Measurements from ENCODE around the gene RNU6-1.

RNU6-1 gene

GRCh38 chr15:67855842-67856241 lies 16.0 kb upstream of the RNU6-1 start:
- no peak for DNase-seq

- no peak for DNase-seq
These were observed 14.5 kb upstream of the RNU6-1 start for GRCh38 chr15:67854358-67854757.

DNA sequence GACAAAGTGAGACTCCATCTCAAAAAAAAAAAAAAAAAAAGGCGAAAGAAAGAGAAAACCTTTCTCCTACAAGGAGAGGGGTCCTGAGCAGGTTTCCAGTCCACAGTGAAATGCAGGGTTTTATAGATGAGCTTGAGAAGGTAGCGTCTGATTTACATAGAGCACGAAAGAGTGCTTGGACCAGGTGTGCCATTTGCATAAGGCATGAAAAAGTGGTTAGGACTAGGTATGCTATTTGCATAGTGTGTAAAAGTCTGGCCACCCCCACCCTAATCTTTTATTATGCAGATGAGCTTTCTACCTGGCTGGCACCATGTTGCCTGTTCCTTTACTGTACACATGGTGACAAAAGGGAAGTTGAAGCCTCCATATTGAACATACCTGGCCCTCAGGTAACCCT lies 13.6 kb upstream of the RNU6-1 start:
- no peak for DNase-seq

DNA sequence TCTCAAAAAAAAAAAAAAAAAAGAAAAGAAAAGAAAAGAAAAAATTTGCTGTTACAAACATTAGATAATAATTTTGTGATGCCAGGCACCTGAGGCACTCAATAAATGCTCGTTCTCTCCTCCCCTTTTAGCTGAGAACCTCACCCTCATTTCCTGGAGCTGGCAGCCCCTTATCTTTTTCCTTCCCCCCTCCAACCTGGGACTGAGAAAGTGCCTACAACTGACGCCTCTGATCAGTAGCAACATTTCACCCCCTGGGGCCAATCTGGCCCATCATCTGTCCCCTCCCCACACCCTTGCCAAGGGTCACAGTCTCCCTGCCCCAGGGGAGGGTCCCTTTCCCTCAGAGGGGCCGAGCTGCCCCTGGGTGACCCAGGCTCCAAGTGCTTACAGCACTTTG lies 12.6 kb upstream of the RNU6-1 start:
- no peak for DNase-seq

DNA sequence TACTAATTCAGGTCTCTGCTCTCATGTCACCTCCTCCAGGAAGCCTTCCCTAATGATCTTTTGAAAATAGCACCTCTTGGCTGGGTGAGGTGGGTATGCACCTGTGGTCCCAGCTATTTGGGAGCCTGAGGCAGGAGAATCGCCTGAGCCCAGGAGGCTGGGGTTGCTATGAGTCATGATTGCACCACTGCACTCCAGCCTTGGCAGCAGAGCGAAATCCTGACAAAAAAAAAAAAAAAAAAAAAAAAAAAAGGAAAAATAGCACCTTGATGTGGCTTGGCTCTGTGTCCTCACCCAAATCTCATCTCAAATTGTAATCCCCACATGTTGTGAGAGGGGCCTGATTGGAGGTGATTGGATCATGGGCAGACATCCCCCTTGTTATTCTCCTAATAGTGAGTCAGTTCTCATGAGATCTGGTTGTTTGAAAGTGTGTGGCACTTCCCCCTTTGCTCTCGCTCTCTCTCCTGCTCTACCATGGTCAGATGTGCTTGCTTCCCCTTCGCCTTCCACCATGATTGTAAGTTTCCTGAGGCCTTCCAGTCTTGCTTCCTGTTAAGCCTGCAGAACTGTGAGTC lies 11.2 kb upstream of the RNU6-1 start:
- no peak for DNase-seq

DNA sequence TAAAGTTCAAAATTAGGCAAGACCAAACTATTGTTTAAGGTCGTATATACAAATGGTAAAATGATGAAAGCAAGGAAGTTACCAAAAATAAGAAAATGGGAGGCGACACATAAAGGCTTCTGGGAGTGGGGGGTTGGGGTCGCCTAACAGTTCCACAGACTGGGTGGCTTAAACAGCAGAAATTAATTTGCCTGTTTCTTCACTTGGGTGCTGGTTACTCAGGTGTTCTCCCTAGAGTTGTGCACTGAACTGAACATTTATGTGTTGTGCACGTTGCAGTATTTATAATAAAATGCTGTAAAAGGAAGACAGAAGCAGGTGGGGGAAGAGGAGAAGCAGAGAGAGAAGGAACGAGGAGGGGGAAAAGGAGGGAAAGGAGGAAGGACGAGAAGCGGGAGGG lies 10.5 kb upstream of the RNU6-1 start:
- DNase-seq = no peak

DNA sequence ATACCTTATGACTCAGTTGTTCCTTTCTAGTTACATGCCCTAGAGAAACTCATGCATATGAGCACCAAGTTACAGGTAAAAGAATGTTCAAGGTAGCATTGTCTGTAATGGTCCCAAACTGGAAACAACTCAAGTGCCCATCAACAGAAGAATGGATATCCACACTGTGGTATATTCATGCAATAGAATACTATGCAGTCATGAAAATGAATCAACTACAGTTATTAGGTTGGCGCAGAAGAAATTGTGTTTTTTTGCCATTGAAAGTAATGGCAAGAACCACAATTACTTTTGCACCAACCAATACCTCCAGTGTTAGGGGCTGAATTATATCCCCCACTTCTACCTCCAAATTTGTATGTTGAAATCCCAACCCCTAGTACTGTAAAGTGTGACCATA lies 9.7 kb upstream of the RNU6-1 start:
- no peak for DNase-seq

DNA sequence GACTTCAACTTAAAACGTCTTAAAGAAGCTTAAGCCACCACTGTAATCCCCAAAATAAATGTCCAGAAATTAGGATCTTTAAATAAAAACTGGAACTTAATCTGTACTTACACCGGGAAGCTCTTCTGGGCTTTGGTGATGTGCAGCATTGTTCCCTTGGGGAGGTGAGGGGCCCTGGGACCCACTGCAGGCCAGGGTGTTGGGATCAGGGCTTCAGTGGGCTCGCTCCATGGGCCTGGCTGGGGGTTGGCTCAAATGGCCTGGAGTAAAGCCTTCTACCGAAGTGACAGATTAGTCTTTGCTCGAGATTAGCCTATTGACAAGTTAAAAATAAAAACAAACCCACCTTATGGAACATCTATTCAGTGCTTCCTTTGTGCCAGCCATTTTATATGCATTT lies 6.1 kb upstream of the RNU6-1 start:
- no peak for DNase-seq

DNA sequence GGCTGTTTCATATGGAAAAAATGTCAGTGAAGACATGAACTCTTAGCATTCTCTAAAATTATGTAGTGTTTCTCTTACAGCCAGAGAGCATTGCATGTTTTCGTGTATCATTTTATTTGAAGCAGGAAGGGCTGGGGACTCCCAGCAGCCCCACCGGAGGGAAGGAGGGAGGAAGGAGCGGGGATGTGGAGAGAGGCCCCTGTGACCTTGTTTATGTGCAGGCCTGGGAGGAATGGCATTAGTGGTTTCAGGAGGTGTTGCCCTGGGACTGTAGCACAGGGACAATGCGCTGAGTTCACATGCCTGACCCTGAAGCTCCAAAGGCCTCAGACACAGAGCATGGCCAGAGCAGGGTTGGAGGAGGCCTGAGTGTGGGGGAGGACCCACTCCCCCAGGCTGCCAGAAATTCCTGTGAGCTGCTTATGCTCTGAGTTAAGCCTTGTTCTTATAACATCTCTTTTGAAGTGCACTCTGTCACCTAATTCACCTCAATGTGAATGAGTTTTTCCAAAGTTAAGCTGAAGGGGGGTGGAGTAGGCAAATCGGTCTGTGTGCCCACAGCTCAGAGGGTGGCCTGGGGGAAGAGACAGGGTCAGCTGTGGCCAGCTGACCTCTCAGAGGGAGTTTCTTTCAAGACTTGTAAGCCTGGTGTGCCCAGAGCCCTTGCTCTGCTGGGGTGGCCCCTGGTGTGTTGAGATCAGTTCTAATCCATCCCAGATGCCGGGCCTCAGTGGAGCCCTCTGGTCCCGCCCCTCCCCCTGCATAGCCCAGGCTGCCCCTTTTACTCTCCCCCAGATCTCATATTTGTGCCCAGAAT lies 3.9 kb upstream of the RNU6-1 start:
- no peak for DNase-seq

DNA sequence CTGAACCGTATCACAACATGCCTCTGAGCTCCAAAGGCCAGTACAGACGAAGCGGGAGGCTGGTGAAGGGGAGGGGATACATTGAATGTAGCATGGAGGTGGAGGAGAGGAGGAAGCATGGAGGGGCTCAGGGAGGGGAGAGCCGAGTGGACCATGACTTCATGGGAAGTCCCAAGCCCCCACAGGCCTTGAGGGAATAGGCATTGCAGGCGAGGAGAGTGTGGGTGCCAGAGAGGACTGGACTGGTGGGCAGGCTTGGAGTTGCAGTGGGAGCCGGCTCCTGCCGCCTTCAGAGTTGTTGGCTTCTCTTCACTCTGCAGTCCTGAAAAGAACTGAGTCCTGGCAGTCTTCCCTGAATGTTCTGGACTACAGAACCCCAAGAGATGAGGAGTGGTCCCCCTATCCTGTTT lies 3.3 kb upstream of the RNU6-1 start:
- no peak for DNase-seq

- DNase-seq = no peak
These were observed 1.6 kb upstream of the RNU6-1 start for GRCh38 chr15:67841513-67841762.

- DNase-seq = no peak
These were observed 1.1 kb upstream of the RNU6-1 start for GRCh38 chr15:67840749-67841512.

- no peak for DNase-seq
These were observed 331 bp downstream of the RNU6-1 start for GRCh38 chr15:67839499-67839928.

DNA sequence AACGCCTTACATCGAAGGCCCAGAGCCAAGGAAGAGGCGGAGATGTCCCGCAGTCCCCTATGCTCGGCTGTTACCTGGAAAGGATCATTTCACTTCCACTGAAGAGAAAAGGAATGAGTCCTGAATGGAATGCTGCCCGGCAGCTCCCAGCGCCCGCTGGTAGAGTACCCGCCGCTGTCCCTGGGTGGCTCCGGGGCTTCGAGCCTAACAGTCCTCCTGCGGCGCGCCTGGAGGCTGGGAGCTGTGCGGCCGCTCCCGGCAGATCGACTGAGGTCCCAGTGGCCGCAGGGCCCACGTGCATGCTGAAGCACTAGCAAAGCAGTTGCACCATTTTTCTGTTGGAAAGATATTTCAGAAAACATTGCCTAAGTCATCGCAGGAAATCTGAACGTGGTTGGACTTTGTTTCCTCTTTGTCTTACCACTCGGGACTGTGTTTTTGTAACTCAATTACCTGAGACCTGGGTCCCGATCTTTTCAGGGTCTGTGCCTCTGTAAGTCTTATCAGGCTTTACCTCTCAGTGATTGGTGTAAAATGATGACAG lies 984 bp downstream of the RNU6-1 start:
- no peak for DNase-seq

DNA sequence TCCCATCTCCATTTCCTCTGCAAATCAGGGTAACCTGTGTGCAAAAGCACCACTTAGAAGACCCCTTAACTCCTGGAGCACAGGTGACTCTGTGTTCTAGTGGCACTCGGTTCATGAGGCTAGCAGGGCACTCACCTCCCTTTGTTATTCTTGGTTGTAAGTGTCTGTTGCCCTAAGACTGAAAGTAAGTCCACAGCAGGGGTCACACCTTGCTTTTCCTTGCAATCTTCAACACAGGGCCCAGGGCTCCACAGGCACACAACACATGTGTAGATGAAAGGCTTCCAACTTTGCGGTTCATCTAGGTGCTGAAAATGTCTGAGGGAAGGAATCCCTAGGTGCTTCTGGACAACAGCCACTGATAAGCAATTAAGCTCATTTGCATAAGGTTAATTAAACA lies 2.9 kb downstream of the RNU6-1 start:
- no peak for DNase-seq

DNA sequence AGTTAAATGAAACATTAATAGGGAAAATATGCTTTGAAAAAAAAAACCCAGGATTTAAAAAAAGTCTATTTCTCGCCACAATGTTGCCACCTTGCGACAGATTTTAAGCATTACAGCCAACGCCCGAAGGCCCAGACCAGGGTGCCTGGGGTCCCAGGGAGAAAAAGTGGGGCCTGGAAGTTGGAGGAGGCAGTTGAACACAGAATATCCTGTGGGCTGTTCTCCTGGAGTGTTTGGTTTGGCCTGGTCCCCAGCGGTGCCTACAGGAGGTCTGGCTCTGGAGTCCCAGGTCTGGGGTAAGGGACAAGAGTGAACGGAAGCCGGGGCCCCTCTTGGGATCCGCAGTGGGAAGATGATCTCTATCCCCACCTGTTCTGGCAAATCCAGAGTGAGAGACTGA lies 3.4 kb downstream of the RNU6-1 start:
- peak in 1 of 4 experiments; percentile 24 for DNase-seq

GRCh38 chr15:67836134-67836455 lies 3.8 kb downstream of the RNU6-1 start:
- DNase-seq = no peak

DNA sequence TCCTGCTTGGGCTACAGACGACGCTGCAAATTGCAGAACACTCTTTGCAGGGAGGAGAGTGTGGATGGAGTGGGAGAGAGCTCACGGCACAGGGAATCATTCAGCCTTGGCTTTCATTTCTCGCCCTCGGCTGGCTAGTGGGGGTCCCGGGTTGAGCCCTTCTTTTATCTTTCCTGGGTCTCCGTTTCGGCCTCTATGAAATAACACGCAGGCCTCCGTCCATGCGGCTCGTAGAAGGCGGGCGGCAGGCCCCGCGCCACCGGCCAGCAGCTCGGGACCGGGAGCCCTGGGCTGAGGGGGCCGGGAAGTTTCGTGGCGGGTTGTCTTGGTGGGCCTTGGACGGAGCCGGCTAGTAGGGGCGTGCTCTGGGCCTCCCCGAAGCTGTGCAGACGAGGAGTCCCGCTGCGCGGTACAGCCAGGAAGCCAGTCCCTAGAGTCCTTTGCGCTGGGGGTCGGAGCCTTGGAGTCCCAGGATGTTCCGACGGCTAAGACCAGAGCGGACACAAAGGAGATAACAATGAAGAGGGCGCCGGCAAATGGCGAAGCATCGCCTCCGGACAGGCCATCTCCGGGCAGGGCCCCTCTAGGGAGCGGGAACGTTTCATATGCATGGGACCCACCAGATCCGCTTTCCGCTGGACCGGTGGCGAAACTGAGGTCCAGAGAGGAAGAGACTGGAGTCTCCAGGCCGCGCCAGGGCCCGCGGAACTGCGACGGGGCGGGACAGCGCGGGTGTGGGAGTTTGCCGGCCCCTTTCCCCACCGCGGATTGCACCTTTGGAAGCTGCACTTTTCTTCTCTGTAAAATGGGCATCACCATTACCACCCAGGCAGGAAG lies 4.3 kb downstream of the RNU6-1 start:
- DNase-seq = no peak

GRCh38 chr15:67834581-67835296 lies 5.1 kb downstream of the RNU6-1 start:
- no peak for DNase-seq

GRCh38 chr15:67833710-67834511 lies 5.9 kb downstream of the RNU6-1 start:
- peak in 1 of 4 experiments; percentile 15 for DNase-seq

DNA sequence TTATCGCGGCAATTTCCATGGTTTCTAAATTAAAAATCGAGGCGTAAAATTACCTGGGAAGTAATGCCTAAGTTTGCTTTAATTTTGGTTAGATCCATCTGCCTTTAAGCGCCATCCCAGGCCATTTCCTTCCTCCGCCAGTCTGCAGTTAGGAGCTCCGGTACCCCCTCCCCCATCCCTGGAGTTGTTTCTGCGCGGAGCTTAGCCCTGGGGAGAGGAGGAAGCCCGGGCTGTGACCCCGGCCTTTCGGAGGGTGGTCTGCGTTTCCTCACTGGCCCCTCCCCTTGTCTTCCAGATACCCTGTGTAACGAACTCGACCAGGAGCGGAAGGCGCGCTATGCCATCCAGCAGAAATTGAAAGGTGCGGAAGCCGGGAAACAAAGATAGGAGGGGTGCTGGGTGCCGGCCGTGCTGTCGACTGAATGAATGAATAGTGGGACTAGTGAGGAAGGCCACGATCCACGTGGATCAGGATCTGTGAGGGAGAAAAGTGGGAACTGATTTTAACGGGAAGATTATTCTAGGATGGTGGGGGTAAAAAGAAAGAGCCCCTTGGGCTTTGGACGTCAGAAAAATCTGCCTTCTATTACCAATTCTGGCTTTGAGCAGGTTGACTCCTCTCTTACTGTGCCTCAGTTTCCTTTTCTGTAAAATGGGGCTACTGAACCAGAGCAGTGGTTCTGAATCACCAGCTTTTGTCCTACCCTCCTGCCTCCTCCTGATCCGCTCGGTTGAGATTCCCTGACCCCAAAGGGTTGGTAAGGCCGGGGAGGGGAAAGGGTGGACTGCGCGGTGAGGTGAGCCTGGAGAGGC lies 6.7 kb downstream of the RNU6-1 start:
- no peak for DNase-seq

Data from activated naive CD4-positive, alpha-beta T cell (primary cell).